Measurements from ENCODE around the gene CEP85.
"Not testable (repeated sequence)": the region's sequence is repeated elsewhere in the genome, so short reads cannot be mapped to it uniquely, and the experiment has no call there.

The CEP85 gene

GRCh38 chr1:26224606-26225005 is 9.4 kb upstream of the CEP85 start:
- no peak for DNase-seq

GRCh38 chr1:26225033-26225831 is 8.8 kb upstream of the CEP85 start:
- no peak for DNase-seq

- not testable (repeated sequence) for DNase-seq
Observed at GRCh38 chr1:26230682-26231081, 3.3 kb upstream of the CEP85 start.

- DNase-seq, result no peak
Observed at GRCh38 chr1:26234644-26235370, 807 bp downstream of the CEP85 start.

- DNase-seq, result no peak
Observed at GRCh38 chr1:26237230-26237966, 3.4 kb downstream of the CEP85 start.

GRCh38 chr1:26239936-26240335 is 5.9 kb downstream of the CEP85 start:
- no peak for DNase-seq

GRCh38 chr1:26252718-26253117 is 18.7 kb downstream of the CEP85 start:
- no peak for DNase-seq

GRCh38 chr1:26254404-26254803 is 20.4 kb downstream of the CEP85 start:
- DNase-seq, result no peak

- DNase-seq, result no peak
Observed at GRCh38 chr1:26257222-26257621, 23.2 kb downstream of the CEP85 start.

- DNase-seq, result no peak
Observed at GRCh38 chr1:26259005-26259404, 25.0 kb downstream of the CEP85 start.

GRCh38 chr1:26259578-26259977 is 25.6 kb downstream of the CEP85 start:
- no peak for DNase-seq

GRCh38 chr1:26263212-26263611 is 29.2 kb downstream of the CEP85 start:
- no peak for DNase-seq

GRCh38 chr1:26265405-26265804 is 31.4 kb downstream of the CEP85 start:
- DNase-seq, result no peak

- DNase-seq, result no peak
Observed at GRCh38 chr1:26268290-26269197, 34.5 kb downstream of the CEP85 start.

- no peak for DNase-seq
Observed at GRCh38 chr1:26269198-26269550, 35.2 kb downstream of the CEP85 start.

- DNase-seq, result peak; percentile 16
Observed at GRCh38 chr1:26274801-26275425, 40.9 kb downstream of the CEP85 start.

GRCh38 chr1:26275580-26276431 is 41.8 kb downstream of the CEP85 start:
- peak; percentile 99 for DNase-seq

GRCh38 chr1:26276432-26276838 is 42.4 kb downstream of the CEP85 start:
- no peak for DNase-seq

GRCh38 chr1:26277261-26277661 is 43.3 kb downstream of the CEP85 start:
- DNase-seq, result no peak

- no peak for DNase-seq
Observed at GRCh38 chr1:26277719-26278118, 43.7 kb downstream of the CEP85 start.

- DNase-seq, result no peak
Observed at GRCh38 chr1:26278303-26278702, 44.3 kb downstream of the CEP85 start.

Measured in NCI-H226 (cell line).